GM10266 (cell line): ENCODE results near the gene ACTN3.
A peak's percentile ranks its signal among the peaks of the same experiment; 100 is the strongest.

Experiments used
- DNase-seq: peaks from one replicate; pipeline ENCODE4 v3.0.0; 2012; ENCODE audit errors: extremely low spot score
- CTCF ChIP-seq: IDR thresholded peaks from 2 replicates; pipeline ENCODE4 v1.5.1; 2012; ENCODE audit warnings: mild to moderate bottlenecking, low read depth; ENCODE audit not compliant: control insufficient read depth, insufficient read depth; ENCODE audit errors: missing control alignments

ACTN3 gene

GRCh38 chr11:66555416-66555815 is 8.7 kb downstream of the ACTN3 start:
- DNase-seq, result no peak
- no peak for TF ChIP-seq CTCF

- DNase-seq, result no peak
- no peak for TF ChIP-seq CTCF
Measured at GRCh38 chr11:66556086-66556485, 9.4 kb downstream of the ACTN3 start.

- DNase-seq, result no peak
- TF ChIP-seq CTCF, result no peak
Measured at GRCh38 chr11:66557733-66558326, 11.1 kb downstream of the ACTN3 start.

- no peak for TF ChIP-seq CTCF
- peak; percentile 45 for DNase-seq
Measured at GRCh38 chr11:66559142-66559865, 12.6 kb downstream of the ACTN3 start.

- no peak for TF ChIP-seq CTCF
- DNase-seq, result no peak
Measured at GRCh38 chr11:66559866-66560676, 13.4 kb downstream of the ACTN3 start.

GRCh38 chr11:66561178-66561974 is 14.7 kb downstream of the ACTN3 start:
- TF ChIP-seq CTCF, result no peak
- DNase-seq, result no peak
